Measurements from ENCODE around the gene KLHL11.
"Not testable (repeated sequence)": the region's sequence is repeated elsewhere in the genome, so short reads cannot be mapped to it uniquely, and the experiment has no call there.

Gene KLHL11

GRCh38 chr17:41835800-41836549 is 29.2 kb downstream of the KLHL11 start, which contains the start of gene NT5C3B:
Gene NT5C3B, minus strand, starts transcription at chr17:41836232. Its CDS starts 39 bp downstream, at chr17:41836193.
- peak; percentile 43 to 51 (median 48) for DNase-seq

DNA sequence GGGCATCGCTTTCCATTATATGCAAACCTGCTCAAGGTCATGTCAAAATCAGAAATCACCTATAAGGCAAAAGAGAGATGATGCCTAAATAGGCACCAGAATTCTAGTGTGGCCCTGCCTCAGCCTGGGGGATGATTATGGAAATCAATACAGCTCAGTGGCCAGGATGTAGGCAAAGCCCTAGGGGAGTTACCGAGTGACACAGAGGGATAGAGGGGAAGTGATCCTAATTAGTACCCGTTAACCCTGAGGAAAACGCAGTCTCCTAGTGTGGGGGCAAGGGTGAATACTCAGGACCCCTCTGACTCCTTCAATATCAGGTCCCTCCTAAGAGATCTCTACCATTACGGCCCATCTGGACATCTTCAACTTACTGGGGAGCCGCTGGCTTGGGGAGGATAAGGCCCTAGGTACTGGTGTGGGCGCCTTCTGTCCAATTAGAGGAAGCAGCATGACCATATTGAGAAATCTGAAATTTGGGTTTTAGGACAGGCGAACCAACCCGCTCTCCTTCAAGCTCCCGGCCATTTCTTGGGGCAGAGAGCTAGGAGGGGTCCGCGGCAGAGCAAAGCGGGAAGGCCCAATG is 29.9 kb downstream of the KLHL11 start:
- DNase-seq: peak in 2 of 3 experiments; percentile 31 to 36

- not testable (repeated sequence) for DNase-seq
Measured at GRCh38 chr17:41829961-41830360, 35.3 kb downstream of the KLHL11 start.

- DNase-seq: no peak
Measured at GRCh38 chr17:41825175-41825845, 39.9 kb downstream of the KLHL11 start.

DNA sequence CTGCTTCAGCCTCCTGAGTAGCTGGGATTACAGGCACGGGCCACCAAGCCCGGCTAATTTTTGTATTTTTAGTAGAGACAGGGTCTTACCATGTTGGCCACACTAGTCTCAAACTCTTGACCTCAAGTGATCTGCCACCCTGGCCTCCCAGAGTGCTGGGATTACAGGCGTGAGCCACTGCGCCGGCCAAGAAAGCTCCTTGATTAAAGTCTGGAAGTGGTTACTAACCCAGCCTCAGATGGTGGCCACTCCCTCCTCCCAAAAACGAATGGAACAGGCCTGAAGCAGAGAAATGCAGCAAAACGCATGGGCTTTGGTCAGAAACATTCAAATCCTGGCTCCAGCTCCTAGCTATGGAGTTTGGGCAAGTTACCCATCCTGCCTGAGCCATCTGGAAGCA is 41.1 kb downstream of the KLHL11 start:
- no peak for DNase-seq

DNA sequence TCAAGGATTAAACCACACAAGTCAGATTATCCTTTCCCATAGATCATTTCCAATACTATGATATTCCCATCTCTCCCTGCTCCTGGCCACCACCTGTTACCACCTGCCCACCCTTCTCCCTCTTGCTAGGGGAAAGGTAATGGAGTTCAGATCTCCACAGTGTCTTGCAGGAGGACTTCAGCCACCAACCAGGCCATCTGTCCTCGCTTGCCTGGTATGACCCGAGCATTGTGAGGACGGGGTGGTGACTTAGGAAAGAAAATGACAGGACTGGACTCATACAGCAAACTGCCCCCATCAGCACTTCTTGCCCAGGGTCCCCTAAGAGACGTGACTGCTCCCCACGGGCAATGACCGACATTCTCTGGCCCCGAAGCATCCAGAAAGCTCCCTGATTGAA is 41.6 kb downstream of the KLHL11 start:
- DNase-seq: no peak

- DNase-seq: no peak
Measured at GRCh38 chr17:41823141-41823524, 42.1 kb downstream of the KLHL11 start.

GRCh38 chr17:41822216-41823140 is 42.7 kb downstream of the KLHL11 start:
- no peak for DNase-seq

DNA sequence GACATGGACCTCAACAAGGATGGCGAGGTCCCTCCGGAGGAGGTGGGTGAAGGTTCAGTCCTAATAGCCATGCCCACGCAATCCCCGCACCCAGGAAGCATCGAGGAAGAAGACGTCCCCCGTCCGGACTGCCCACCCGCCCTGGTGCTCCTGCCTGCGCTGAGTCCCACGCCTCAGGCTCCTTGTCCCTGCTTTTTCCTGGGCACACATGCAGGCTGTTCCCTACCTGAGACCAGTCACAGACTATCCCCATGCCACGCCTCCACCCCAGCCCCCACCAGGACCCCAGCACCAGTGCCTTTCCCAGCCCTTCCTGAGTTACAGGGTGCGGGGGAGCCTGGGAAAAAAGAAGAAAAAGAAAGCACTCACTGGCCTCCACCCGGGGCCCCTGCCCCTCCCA is 43.4 kb downstream of the KLHL11 start:
- no peak for DNase-seq

GRCh38 chr17:41818024-41818423 is 47.2 kb downstream of the KLHL11 start:
- DNase-seq: no peak

- DNase-seq: no peak
Measured at GRCh38 chr17:41816637-41817320, 48.4 kb downstream of the KLHL11 start.

DNA sequence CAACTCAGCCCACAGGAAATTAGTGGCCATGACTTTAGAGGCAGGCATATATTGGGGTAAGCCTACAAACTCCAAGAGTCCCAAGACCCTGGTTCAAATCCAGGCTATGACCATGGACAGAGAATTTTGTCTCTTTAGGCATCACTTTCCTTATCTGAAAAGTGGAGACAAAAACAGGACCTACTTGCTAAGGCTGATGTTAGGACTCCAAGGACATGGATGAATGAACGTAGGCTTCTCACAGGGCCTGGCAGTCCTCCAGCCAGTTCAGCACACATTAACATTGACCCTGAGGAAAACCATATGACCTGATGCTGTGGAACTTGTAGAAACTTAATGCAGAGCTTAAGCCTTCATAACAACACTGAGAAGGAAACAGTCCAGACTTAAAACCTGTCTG is 51.0 kb downstream of the KLHL11 start:
- DNase-seq: no peak

- DNase-seq: no peak
Measured at GRCh38 chr17:41813699-41814124, 51.5 kb downstream of the KLHL11 start.

DNA sequence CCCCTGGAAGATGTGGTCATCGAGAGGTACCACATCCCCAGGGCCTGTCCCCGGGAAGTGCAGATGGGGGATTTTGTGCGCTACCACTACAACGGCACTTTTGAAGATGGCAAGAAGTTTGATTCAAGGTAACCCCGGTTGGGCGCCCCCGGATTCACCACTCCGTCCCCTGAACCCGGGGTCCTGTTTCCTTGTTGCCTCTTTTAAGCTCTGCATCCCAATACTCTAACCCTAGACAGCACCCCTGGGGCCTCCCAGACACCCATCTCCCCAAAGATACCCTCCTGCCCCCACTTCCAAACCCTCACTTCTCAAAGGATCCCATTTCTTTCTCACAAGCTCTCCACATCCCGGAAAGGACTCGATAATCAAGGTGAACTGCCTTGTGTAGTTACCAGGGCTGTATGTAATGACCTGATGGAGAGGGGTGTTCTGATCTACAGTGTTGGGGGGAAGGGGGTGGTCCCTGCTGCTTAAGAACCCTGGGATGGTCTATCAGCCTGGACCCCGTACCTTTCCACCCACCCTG is 52.0 kb downstream of the KLHL11 start:
- no peak for DNase-seq

DNA sequence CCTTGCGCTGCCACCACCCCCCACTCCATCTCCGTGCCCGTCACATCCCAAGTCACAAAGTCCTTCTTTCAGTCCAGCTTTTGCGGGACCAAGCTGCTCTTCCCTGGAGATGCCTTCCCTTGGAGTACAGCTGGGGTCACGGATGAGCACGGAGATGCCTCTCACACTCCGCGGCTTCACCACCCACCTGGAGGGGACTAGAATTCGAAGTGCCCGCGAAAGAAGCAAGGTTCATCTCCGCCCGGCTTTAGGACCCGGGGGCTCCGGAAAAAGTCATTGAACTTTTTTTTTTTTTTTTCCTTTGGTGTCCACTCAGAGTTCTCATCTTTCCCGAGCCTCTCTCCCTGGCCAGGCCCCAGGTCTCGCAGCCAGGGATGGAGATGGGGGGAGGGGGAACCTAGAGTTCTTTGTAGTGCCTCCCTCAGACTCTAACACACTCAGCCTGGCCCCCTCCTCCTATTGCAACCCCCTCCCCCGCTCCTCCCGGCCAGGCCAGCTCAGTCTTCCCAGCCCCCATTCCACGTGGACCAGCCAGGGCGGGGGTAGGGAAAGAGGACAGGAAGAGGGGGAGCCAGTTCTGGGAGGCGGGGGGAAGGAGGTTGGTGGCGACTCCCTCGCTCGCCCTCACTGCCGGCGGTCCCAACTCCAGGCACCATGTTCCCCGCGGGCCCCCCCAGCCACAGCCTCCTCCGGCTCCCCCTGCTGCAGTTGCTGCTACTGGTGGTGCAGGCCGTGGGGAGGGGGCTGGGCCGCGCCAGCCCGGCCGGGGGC is 52.7 kb downstream of the KLHL11 start, which contains the start of gene FKBP10:
Gene FKBP10 (plus strand): TSS at position 624 of the 771 bp plus-strand sequence. CDS start 31 bp downstream, at position 655.
- DNase-seq: peak; percentile 71 to 89 (median 86)

- DNase-seq: peak; percentile 67 to 94 (median 89)
Measured at GRCh38 chr17:41811549-41812380, 53.5 kb downstream of the KLHL11 start, which contains the start of gene P3H4. Gene P3H4, minus strand, starts transcription at chr17:41811949. Its CDS starts 34 bp downstream, at chr17:41811915.

DNA sequence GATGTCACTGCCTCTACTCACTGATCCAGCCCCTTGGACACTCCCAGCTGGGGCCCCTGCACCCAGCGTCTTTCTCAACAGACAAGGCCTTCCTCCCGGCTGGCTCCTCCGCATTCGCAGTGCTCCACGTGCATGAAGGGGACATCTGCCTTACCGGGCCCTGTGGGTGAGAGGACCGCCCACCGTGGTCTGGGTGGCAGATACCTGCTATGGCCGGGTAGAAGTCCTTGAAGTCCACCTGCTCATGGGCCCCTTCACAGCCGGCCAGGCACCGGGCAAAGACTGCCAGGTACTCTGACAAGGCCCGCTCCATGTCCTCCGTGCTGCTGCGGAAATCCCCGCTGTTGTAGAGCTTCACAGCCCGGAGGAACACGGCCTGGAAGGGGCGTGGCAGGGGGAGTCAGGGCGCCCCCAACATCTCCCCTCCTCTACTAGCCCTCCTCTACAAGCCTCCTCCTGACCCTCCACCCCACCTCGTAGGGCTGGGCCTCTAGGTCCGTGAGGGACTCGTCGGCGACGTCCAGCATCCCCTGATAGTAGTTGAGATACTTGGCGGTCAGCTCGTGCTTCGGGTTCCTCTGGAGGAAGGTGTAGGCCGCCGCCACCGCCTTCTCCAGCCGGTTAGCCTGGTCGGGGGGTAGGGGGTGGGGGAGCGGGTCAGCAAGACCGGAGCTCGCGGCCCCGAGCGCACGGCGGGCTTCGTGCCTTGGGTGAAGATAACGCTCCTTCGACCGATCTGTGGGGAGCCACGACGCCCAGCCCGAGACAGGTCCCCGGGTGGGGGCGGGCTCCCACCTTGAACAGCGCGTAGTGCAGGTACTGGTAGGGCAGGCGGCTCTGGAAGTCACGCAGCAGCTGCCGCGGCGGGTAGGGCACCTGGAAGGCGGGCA is 54.3 kb downstream of the KLHL11 start:
- DNase-seq: no peak

- no peak for DNase-seq
Measured at GRCh38 chr17:41806685-41807445, 58.4 kb downstream of the KLHL11 start.

Measured in NCI-H1417 (cell line).